ENCODE measurements around the gene SGSH. TPM values are rescaled to one million over a fixed set of nuclear protein-coding genes. Genes with fewer than 3 reads are reported as not detected.

Gene SGSH
- total RNA-seq, 1 donor from 2014 or later: 57.8 TPM

DNA sequence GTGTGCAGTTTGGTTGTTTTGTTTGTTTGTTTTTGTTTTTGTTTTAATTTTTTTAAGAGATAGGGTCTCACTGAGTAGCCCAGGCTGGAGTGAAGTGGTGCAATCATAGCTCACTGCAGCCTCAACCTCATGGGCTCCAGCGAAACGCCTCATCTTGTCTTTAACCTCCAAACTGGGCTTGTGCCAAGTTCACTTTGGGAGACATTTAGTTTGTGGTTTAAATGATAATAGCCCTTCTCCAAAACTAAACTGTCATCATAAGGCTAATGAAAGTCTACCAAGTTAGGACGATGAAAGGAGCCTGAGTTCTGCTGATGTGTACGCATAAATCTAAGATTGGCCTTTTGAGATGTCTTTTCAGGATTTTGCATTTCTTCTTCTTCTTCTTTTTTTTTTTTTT, 56.8 kb downstream of the SGSH start:
- no peak for DNase-seq
- Histone ChIP-seq H3K4me3 (no peak overlapping the region), H3K9me3 (no peaks in the 10 kb centered on the region), H3K36me3 (no peaks in the 10 kb centered on the region), H3K27ac (no peak overlapping the region), H3K4me1 (no peaks in the 10 kb centered on the region), H3K27me3 (ENCODE audit: low read depth) (no peaks in the 10 kb centered on the region)
- intact Hi-C loops (cut with DNase I): no loop called here
- TF ChIP-seq, protein P1, sequence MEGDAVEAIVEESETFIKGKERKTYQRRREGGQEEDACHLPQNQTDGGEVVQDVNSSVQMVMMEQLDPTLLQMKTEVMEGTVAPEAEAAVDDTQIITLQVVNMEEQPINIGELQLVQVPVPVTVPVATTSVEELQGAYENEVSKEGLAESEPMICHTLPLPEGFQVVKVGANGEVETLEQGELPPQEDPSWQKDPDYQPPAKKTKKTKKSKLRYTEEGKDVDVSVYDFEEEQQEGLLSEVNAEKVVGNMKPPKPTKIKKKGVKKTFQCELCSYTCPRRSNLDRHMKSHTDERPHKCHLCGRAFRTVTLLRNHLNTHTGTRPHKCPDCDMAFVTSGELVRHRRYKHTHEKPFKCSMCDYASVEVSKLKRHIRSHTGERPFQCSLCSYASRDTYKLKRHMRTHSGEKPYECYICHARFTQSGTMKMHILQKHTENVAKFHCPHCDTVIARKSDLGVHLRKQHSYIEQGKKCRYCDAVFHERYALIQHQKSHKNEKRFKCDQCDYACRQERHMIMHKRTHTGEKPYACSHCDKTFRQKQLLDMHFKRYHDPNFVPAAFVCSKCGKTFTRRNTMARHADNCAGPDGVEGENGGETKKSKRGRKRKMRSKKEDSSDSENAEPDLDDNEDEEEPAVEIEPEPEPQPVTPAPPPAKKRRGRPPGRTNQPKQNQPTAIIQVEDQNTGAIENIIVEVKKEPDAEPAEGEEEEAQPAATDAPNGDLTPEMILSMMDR (IDR thresholded peaks at IDR 0.05): no peak
- no peak for ATAC-seq

GRCh38 chr17:80160536-80160935, 59.6 kb downstream of the SGSH start:
- no peak overlapping the region for H3K4me3 ChIP-seq
- H3K27ac ChIP-seq: no peak overlapping the region
- H3K9me3 ChIP-seq: peaks cover 3% of the 10 kb centered on the region
- DNase-seq: no peak
- no peaks in the 10 kb centered on the region for H3K4me1 ChIP-seq
- TF ChIP-seq, protein P1 (IDR thresholded peaks at IDR 0.05): no peak
- H3K27me3 ChIP-seq (ENCODE audit: low read depth): no peaks in the 10 kb centered on the region
- no peaks in the 10 kb centered on the region for H3K36me3 ChIP-seq
- no peak for ATAC-seq
- intact Hi-C loops (cut with DNase I): no loop called here

Other genes starting within 250 kb of the SGSH start
- gene TBC1D16, start 184.5 kb downstream of the SGSH start, total RNA-seq: 24.7 TPM
- gene CCDC40, start 183.7 kb downstream of the SGSH start, total RNA-seq: 14.1 TPM
- gene GAA, start 118.8 kb downstream of the SGSH start, total RNA-seq: 143 TPM
- gene EIF4A3, start 73.2 kb downstream of the SGSH start, total RNA-seq: 54.1 TPM
- gene CARD14, start 50.3 kb downstream of the SGSH start, total RNA-seq: 0.50 TPM
- gene SLC26A11, start 94 bp upstream of the SGSH start, total RNA-seq: 42.4 TPM
- gene RNF213, start 40.5 kb upstream of the SGSH start, total RNA-seq: 300 TPM
- 23.4 TPM for gene ENDOV, start 194.8 kb upstream of the SGSH start, total RNA-seq

Data from lower lobe of right lung (tissue), 2 donors.